ENCODE data around the gene CCM2.

Gene CCM2

DNA sequence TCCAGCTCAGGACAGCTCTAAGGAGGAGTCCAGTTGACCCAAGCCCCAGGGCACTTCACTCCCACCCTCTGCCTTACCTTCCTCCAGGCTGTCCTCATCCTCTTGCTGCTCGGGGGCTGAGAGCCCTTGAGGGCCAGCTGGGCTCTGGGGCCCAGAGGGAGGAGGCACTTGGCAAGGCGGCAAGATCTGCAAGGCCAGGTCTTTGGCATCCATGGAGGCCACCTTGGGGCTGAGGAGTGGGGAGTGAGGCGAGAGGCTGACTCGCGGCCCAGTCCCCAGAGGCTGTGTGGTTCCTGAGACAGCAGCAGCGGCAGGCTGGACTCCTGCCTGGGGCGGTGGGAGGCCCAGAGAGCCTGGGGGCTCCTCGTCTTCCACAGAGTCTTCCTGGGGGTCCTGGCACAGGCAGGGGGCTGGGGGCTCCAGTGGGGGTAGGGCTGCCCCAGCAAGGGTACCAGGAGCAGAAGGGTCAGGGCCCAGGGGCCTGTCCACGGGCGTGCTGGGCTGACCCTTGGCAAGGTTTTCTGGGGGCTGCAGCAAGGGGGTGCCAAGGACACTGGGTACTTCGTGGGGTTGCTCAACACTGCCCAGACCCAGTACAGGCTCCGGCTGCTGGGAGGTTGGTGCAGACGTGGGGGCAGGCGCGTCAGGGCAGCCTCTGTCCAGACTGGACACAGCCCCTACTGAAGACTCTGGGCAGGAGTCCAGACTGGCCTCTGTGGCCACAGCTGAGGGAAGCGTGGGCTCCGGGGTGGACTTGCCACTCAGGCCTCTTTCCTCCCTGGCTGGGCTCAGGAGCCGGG, 82.2 kb downstream of the CCM2 start:
- intact Hi-C loops (cut with DNase I), result no loop called here

DNA sequence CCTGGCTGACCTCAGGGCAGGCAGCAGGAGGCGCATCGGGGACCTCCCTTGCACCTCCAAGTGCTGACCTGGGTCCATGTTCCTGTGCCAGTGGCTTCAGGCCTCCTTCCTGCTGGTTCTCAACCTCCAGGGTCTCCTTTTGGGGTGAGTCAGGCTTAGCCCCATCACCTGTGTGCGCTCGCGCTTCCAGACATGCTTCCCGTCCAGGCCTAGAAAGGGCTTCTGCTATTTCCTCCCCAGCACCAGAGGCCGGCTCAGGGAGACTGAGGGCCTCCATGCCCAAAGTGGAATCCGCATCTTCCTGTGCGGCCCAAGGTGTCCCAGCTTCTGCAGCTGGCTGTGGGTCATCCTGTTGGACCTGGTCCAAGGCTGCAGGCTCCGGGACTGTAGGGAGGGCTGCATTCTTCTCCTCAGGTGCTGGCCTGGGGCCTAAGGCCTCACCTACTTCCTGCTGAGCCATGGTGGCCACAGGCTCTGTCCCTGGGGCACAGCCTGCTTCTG, 82.9 kb downstream of the CCM2 start:
- intact Hi-C loops (cut with DNase I), result no loop called here
- DNase-seq, result peak in 3 of 42 donors; percentile 28 to 38 (median 33)

More for the DNA sequence above, 82.2 kb downstream of the CCM2 start:
- peak in 39 of 42 donors; percentile 46 to 90 (median 80) for DNase-seq

- DNase-seq, result peak in 2 of 42 donors; percentile 27 to 30
- intact Hi-C loops (cut with DNase I), result no loop called here
Measured at GRCh38 chr7:45084336-45084735, 84.3 kb downstream of the CCM2 start.

DNA sequence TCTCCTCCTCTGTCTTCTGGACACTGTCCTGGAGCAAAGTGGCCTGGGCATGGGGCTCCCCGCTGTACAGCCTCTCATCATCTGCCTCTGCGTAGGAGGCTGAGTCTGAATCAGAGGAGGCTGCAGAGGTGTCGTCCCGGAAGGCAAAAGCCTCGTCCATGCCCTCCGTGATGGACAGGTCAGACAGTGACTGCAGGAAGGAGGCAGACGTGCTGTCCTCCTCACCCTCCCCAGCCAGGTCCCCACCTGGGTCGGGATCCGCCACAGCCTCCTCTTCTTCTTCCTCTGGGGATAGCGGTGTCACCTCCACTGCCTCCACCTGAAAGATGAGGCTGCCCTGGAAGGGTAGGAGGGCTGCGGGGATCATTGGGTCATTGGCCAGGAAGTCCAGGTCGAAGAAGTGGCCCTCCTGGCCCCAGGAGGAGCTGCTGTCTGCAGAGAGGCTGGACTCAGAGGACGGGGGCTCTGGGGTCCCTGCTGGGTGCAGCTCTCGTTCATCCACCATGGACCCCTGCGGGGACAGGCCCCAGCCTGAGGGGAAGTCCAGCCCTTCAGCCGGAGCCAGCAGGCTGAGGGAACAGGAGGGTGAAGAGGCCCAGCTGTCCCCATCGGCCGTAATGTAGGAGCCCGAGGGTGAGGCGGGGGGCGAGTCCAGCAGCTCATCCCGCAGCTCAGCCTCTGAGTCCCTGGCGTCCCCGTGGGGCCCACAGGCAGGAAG, 85.1 kb downstream of the CCM2 start:
- DNase-seq, result peak in 1 of 42 donors; percentile 27
- intact Hi-C loops (cut with DNase I), result no loop called here

DNA sequence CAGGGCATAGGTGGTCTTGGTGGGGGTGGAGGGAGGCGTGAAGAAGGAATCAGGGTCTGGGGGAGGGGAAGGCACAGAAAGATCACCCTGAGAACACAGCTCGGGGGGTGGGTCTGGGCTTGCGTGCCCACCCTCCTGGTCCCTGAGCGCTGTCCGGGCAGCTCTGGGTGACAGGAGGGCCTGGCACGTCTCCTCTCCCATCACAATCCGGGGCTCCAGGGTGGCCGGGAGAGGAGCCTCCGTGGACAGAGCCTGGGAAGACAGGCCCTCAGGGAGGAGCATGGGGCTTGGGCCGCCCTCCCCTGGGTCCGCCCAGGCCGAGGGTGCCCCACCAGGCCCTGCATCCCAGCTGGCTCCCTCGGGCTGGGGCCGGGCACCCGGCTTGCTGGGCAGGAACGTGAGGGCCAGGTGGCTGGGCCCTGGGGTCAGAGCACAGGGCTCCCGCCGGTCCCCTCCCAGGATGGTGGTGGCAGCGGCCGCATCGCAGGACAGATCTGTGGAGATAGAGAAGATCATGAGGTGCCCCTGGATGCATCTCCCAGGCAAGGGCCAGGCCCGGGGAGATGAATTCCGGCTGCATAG, 85.7 kb downstream of the CCM2 start:
- intact Hi-C loops (cut with DNase I), result no loop called here
- DNase-seq, result no peak

- intact Hi-C loops (cut with DNase I), result no loop called here
- peak; percentile 51 to 94 (median 82) for DNase-seq
Measured at GRCh38 chr7:45086331-45087065, 86.5 kb downstream of the CCM2 start.

- intact Hi-C loops (cut with DNase I), result no loop called here
- DNase-seq, result no peak
Measured at GRCh38 chr7:45087301-45088145, 87.5 kb downstream of the CCM2 start.

DNA sequence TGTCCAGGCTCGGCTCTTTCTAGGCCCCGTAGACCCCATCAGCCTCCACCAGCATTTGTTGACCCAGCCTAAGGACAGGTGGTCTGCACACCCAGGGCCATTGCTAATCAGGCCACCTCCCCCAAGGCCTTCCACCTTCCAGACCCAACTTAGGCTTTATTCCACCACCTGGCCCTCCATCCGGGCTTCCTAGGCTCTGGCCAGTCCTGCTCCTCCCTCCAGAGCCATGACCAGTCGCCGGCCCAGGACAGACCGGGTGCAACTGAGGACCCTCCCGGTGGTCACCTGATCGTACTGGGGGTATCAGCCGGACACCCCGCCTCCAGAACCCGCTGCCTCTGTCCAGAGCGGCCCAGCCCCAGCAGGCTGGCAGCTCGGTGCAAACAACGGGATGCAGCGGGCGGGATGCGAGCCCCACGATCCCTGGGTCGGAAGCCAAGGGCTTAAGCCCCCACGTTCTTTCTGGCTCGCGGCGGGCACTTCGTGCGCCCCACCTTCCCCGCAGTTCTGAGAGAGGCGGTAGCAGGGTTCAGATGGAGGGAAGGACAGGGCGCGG, 88.2 kb downstream of the CCM2 start:
- intact Hi-C loops (cut with DNase I), result no loop called here
- peak in 1 of 42 donors; percentile 23 for DNase-seq

DNA sequence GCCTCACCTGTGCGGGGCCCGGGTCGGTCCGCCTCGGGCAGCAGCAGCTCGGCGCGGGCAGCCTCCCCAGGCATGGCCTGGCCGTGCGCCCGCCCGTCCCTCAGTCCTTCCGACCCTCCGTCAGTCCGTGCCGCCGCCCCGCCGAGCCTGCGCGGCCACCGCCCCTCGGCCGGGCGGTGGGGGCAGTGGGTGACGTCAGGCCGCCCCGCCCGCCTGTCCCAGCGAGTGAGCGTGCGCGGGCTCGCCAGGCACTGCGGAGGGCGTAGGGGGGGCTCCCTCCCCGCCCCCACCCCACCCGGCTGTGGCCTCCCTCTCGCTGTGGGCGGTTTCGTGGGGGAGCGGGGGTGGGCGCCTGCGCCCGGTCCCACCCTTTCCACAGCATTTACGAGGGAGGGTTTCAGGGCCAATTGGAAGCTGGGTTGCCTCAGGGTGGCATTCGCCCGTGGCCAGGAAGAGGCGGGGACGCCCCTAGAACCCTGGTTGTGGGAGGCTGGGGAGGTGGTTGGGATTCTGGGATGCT, 88.9 kb downstream of the CCM2 start, which contains the start of gene NACAD:
Gene NACAD, minus strand, starts transcription at position 149 of the 520 bp plus-strand sequence. Its CDS starts 75 bp downstream, at position 74.
- peak in 41 of 42 donors; percentile 80 to 95 (median 89) for DNase-seq
- intact Hi-C loops (cut with DNase I), result loop anchor here (1.0 kb wide), 1 partner anchor 89 kb away; the partner anchor contains the start of gene CCM2

DNA sequence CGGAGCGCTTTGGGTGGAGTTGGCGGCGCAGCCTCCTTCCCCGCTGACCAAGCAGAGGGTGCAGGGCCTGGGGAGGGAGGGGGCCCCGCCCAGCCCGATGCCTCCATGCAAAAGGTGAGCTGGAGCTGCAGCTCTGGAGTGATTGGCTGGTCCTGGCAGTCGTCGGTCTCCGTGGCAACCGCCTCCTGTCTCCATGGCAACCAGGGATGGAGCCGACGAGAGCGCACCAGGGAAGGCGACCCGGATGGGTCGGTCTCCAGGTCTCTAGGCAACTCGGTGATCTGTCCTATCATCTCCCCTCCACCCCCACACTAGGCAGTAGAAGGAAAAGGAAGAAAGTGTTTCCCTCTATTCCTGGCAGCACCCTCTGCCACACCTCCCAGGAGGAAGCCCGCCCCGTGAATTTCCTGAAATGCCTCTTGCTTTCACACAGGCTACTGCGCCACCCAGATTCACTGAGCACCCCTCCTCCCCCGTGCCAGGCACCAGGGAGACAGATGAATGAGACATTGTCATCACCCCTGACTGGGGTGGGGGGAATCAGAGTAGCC, 89.4 kb downstream of the CCM2 start:
- peak; percentile 94 to 99 (median 97) for DNase-seq
- intact Hi-C loops (cut with DNase I), result loop anchor here (1.0 kb wide), 1 partner anchor 89 kb away; the partner anchor contains the start of gene CCM2

DNA sequence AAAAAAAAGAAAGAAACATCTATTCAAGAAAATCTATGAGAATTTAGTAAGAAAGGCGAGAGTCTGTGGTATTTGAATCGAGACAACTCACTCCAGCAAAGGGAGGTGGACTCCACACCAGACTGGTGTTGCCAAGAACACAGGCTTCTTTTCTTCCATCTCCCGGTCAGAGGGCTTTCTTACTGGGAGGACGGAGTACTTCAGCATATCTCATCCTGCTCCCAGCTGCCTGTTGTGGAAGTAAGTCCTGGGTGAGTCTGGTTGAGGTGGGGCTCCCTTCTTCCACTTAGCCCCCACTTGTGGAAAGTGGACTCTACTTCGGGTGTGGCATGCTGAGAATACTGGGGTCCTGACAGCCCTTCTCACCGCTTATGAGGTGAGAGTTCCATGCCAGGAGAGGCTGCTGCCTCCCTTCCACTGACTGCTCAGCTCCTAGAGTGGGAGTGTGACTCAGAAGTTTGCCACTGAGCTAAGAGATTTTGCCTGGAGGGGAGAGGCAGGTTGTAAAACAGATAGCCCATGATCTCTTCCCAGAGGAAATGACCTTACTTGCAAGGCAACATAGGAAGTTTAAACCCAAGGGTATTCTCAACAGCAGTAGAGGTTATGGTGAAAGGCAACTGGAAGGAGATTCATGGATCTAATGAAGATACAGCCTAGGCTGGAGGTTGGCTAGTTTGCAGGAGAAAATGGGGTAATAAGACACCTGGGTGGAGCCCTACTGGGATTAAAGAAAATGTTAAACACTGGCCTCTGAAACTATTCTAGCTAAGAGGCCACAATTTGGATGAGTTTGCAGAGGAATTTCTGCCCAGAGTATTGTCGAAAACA, 92.3 kb downstream of the CCM2 start:
- DNase-seq, result peak in 2 of 42 donors; percentile 19 to 21
- intact Hi-C loops (cut with DNase I), result no loop called here

GRCh38 chr7:45092931-45093235, 92.9 kb downstream of the CCM2 start:
- intact Hi-C loops (cut with DNase I), result no loop called here
- peak in 2 of 42 donors; percentile 2 to 6 for DNase-seq

- peak in 1 of 42 donors; percentile 7 for DNase-seq
- intact Hi-C loops (cut with DNase I), result no loop called here
Measured at GRCh38 chr7:45098983-45099839, 99.2 kb downstream of the CCM2 start.

- intact Hi-C loops (cut with DNase I), result no loop called here
- DNase-seq, result peak in 2 of 42 donors; percentile 5 to 23
Measured at GRCh38 chr7:45099891-45100760, 100.1 kb downstream of the CCM2 start.
